GM12865 (cell line): ENCODE data around the gene FCN2.
A peak's percentile ranks its signal among the peaks of the same experiment; 100 is the strongest.
"Not testable (repeated sequence)": the region's sequence is repeated elsewhere in the genome, so short reads cannot be mapped to it uniquely, and the experiment has no call there.

ENCODE experiments used
- DNase-seq: peaks from one replicate; pipeline ENCODE4 v3.0.0; 2010; ENCODE audit warnings: low read depth
- H3K4me3 ChIP-seq: 2 replicates; pipeline ENCODE4 v1.5.1; 2011; ENCODE audit warnings: mild to moderate bottlenecking, low read depth, low read length, control low read depth
- CTCF ChIP-seq: IDR thresholded peaks from 2 replicates; pipeline ENCODE4 v1.5.1; 2011; ENCODE audit warnings: low read length, control low read depth, low read depth, inconsistent platforms; ENCODE audit not compliant: insufficient read depth; ENCODE audit errors: missing control alignments

Gene FCN2

GRCh38 chr9:134854541-134854981, 26.0 kb upstream of the FCN2 start:
- DNase-seq = no peak
- H3K4me3 ChIP-seq = no peak overlapping the region
- no peak for TF ChIP-seq CTCF

GRCh38 chr9:134855231-134855899, 25.2 kb upstream of the FCN2 start:
- no peak for DNase-seq
- TF ChIP-seq CTCF = no peak
- H3K4me3 ChIP-seq = no peak overlapping the region

GRCh38 chr9:134855900-134856377, 24.7 kb upstream of the FCN2 start:
- DNase-seq = no peak
- H3K4me3 ChIP-seq = no peak overlapping the region
- no peak for TF ChIP-seq CTCF

GRCh38 chr9:134857451-134857850, 23.2 kb upstream of the FCN2 start:
- not testable (repeated sequence) for H3K4me3 ChIP-seq

GRCh38 chr9:134858051-134858841, 22.4 kb upstream of the FCN2 start:
- TF ChIP-seq CTCF = peak; percentile 50
- DNase-seq = peak; percentile 85
- H3K4me3 ChIP-seq = peak overlapping the region; percentile 17

More at GRCh38 chr9:134857451-134857850, 23.2 kb upstream of the FCN2 start:
- not testable (repeated sequence) for DNase-seq

GRCh38 chr9:134860510-134860909, 20.1 kb upstream of the FCN2 start:
- DNase-seq = no peak
- no peak for TF ChIP-seq CTCF
- H3K4me3 ChIP-seq = no peak overlapping the region

GRCh38 chr9:134861595-134862334, 18.8 kb upstream of the FCN2 start:
- TF ChIP-seq CTCF = no peak
- no peak overlapping the region for H3K4me3 ChIP-seq
- no peak for DNase-seq
